ENCODE results near the gene SPAG9.
"Not testable (repeated sequence)": the region's sequence is repeated elsewhere in the genome, so short reads cannot be mapped to it uniquely, and the experiment has no call there.

SPAG9 gene

DNA sequence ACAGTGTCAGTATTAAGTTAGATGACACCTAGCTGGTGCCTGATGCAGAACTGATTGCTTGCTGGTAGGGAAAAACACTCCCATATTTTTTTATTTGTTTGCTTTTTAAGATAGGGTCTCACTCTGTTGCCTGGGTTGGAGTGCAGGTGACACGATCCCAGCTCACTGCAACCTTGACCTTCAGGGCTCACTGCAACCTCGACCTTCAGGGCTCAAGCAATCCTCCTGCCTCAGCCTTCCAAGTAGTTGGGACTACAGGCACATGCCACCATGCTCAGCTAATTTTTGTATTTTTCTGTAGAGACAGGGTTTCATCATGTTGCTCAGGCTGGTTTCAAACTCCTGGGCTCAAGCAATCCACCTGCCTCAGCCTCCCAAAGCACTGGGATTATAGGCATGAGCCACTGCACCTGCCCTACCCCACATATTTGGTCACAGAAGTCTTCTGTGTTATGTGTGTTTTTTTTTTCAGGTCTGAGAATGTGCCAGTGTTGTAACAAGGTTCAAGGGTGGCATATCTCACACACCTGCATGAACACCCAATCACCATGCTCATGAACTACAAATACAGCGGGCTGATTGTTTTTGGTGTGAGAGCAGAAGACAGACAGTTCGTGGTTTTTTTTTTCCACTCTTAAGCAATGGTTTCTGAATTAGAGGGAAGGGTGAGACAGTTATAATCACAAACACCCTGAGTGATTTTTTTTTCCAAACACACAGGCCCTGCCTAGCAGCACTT, 22.8 kb downstream of the SPAG9 start:
- Histone ChIP-seq H3K79me1 (ENCODE audit: low read depth, low read length) (no peaks in the 10 kb centered on the region), H3K4me2 (ENCODE audit: insufficient read depth, low read length, poor library complexity, severe bottlenecking) (no peak overlapping the region), H3K14ac (ENCODE audit: low read length) (no peak overlapping the region), H3K4ac (ENCODE audit: low read length) (no peak overlapping the region), H3K27ac (replicated peaks; ENCODE audit: low read length) (no peak overlapping the region), H2BK5ac (ENCODE audit: low read length) (no peak overlapping the region), H2BK15ac (ENCODE audit: low read length) (no peak overlapping the region), H3K9me3 (replicated peaks in 1 of 2; ENCODE audit: control insufficient read depth in 2 of 2, insufficient read depth in 1 of 2, low read depth in 1 of 2, low read length in 2 of 2) (no peaks in the 10 kb centered on the region), H3K36me3 (replicated peaks in 1 of 2; ENCODE audit: control insufficient read depth in 2 of 2, insufficient read depth in 2 of 2, low read length in 2 of 2) (peaks cover 0 to 10% of the 10 kb centered on the region in 2 donors), H3K23ac (ENCODE audit: low read depth, low read length, poor library complexity) (no peak overlapping the region), H4K91ac (ENCODE audit: low read depth, low read length, poor library complexity) (no peak overlapping the region), H3K9ac (ENCODE audit: low read depth, low read length, poor library complexity) (no peak overlapping the region), H2AK5ac (ENCODE audit: low read depth, low read length) (no peak overlapping the region), H2BK12ac (ENCODE audit: low read length) (no peak overlapping the region), H2AFZ (ENCODE audit: low read length) (no peak overlapping the region), H4K8ac (ENCODE audit: low read depth, low read length) (no peak overlapping the region), H2BK120ac (ENCODE audit: low read depth, low read length) (no peak overlapping the region), H3K4me1 (ENCODE audit: control insufficient read depth in 2 of 2, insufficient read depth in 1 of 2, low read depth in 1 of 2, low read length in 2 of 2) (no peaks in the 10 kb centered on the region), H3K4me3 (ENCODE audit: low read length in 2 of 2) (no peak overlapping the region), H3K27me3 (ENCODE audit: control insufficient read depth in 3 of 3, insufficient read depth in 3 of 3, low read depth in 1 of 3, low read length in 3 of 3) (no peaks in the 10 kb centered on the region), H3K18ac (ENCODE audit: low read length) (no peak overlapping the region)
- DNase-seq (ENCODE audit: low spot score), result no peak
- no CpG with 5 or more reads among the region's 4 CpGs for WGBS, 2 donors (ENCODE audit: extremely low coverage in 2 of 2, insufficient read length in 2 of 2, insufficient replicate concordance in 1 of 2)

DNA sequence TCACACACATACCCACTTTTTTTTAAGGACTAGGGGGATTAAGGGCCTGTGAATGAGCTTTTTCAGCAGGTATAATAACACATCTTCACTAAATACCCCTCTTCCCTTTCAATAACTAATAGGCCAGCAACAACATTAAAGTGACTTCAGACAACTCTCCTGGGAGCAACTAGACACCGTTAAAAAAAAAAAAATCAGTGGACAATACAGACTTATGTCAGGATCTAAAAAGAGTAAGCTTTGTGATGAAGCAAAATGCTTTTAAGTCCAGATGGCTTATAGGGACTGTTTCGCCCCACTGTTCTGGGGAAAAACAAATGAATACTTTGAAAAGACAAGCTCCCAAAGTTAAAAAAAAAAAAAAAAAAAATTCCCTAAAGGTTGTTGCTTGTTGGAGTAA, 29.0 kb downstream of the SPAG9 start:
- no peak overlapping the region for H3K27ac ChIP-seq (replicated peaks; ENCODE audit: low read length)
- DNase-seq (ENCODE audit: low spot score), result no peak
- H3K36me3 ChIP-seq (replicated peaks in 1 of 2; ENCODE audit: control insufficient read depth in 2 of 2, insufficient read depth in 2 of 2, low read length in 2 of 2), result no peaks in the 10 kb centered on the region
- no peaks in the 10 kb centered on the region for H3K27me3 ChIP-seq (ENCODE audit: control insufficient read depth in 3 of 3, insufficient read depth in 3 of 3, low read depth in 1 of 3, low read length in 3 of 3)
- H3K79me1 ChIP-seq (ENCODE audit: low read depth, low read length), result peaks cover 2% of the 10 kb centered on the region
- no peak overlapping the region for H3K4me2 ChIP-seq (ENCODE audit: insufficient read depth, low read length, poor library complexity, severe bottlenecking)
- H3K18ac ChIP-seq (ENCODE audit: low read length), result no peak overlapping the region
- no peak overlapping the region for H2BK5ac ChIP-seq (ENCODE audit: low read length)
- H3K23ac ChIP-seq (ENCODE audit: low read depth, low read length, poor library complexity), result no peak overlapping the region
- H3K9ac ChIP-seq (ENCODE audit: low read depth, low read length, poor library complexity), result no peak overlapping the region
- H3K4me1 ChIP-seq (ENCODE audit: control insufficient read depth in 2 of 2, insufficient read depth in 1 of 2, low read depth in 1 of 2, low read length in 2 of 2), result peaks cover 0 to 4% of the 10 kb centered on the region in 2 donors
- H3K4ac ChIP-seq (ENCODE audit: low read length), result no peak overlapping the region
- no peak overlapping the region for H2AK5ac ChIP-seq (ENCODE audit: low read depth, low read length)
- no peak overlapping the region for H2BK15ac ChIP-seq (ENCODE audit: low read length)
- H4K8ac ChIP-seq (ENCODE audit: low read depth, low read length), result no peak overlapping the region
- no peak overlapping the region for H2AFZ ChIP-seq (ENCODE audit: low read length)
- no peaks in the 10 kb centered on the region for H3K9me3 ChIP-seq (replicated peaks in 1 of 2; ENCODE audit: control insufficient read depth in 2 of 2, insufficient read depth in 1 of 2, low read depth in 1 of 2, low read length in 2 of 2)
- no peak overlapping the region for H4K91ac ChIP-seq (ENCODE audit: low read depth, low read length, poor library complexity)
- no peak overlapping the region for H2BK12ac ChIP-seq (ENCODE audit: low read length)
- H3K4me3 ChIP-seq (ENCODE audit: low read length in 2 of 2), result no peak overlapping the region
- no peak overlapping the region for H3K14ac ChIP-seq (ENCODE audit: low read length)
- no peak overlapping the region for H2BK120ac ChIP-seq (ENCODE audit: low read depth, low read length)
- WGBS, 2 donors (ENCODE audit: extremely low coverage in 2 of 2, insufficient read length in 2 of 2, insufficient replicate concordance in 1 of 2), result no CpG with 5 or more reads among the region's 2 CpGs

- not testable (repeated sequence) for H2BK12ac ChIP-seq (ENCODE audit: low read length); H3K9me3 ChIP-seq (replicated peaks in 1 of 2; ENCODE audit: control insufficient read depth in 2 of 2, insufficient read depth in 1 of 2, low read depth in 1 of 2, low read length in 2 of 2); H3K14ac ChIP-seq (ENCODE audit: low read length); H3K9ac ChIP-seq (ENCODE audit: low read depth, low read length, poor library complexity); H3K4me1 ChIP-seq (ENCODE audit: control insufficient read depth in 2 of 2, insufficient read depth in 1 of 2, low read depth in 1 of 2, low read length in 2 of 2); H3K4me3 ChIP-seq (ENCODE audit: low read length in 2 of 2); H3K27me3 ChIP-seq (ENCODE audit: control insufficient read depth in 3 of 3, insufficient read depth in 3 of 3, low read depth in 1 of 3, low read length in 3 of 3); DNase-seq (ENCODE audit: low spot score); H2BK120ac ChIP-seq (ENCODE audit: low read depth, low read length); H4K91ac ChIP-seq (ENCODE audit: low read depth, low read length, poor library complexity); H4K8ac ChIP-seq (ENCODE audit: low read depth, low read length); H3K27ac ChIP-seq (replicated peaks; ENCODE audit: low read length); H2BK5ac ChIP-seq (ENCODE audit: low read length); H3K4ac ChIP-seq (ENCODE audit: low read length); H2AK5ac ChIP-seq (ENCODE audit: low read depth, low read length); H3K18ac ChIP-seq (ENCODE audit: low read length); H2AFZ ChIP-seq (ENCODE audit: low read length); H3K4me2 ChIP-seq (ENCODE audit: insufficient read depth, low read length, poor library complexity, severe bottlenecking); H2BK15ac ChIP-seq (ENCODE audit: low read length); H3K23ac ChIP-seq (ENCODE audit: low read depth, low read length, poor library complexity); H3K36me3 ChIP-seq (replicated peaks in 1 of 2; ENCODE audit: control insufficient read depth in 2 of 2, insufficient read depth in 2 of 2, low read length in 2 of 2); H3K79me1 ChIP-seq (ENCODE audit: low read depth, low read length)
- no CpG with 5 or more reads among the region's 10 CpGs for WGBS, 2 donors (ENCODE audit: extremely low coverage in 2 of 2, insufficient read length in 2 of 2, insufficient replicate concordance in 1 of 2)
Observed at GRCh38 chr17:51088868-51089267, 31.8 kb downstream of the SPAG9 start.

- no peaks in the 10 kb centered on the region for H3K27me3 ChIP-seq (ENCODE audit: control insufficient read depth in 3 of 3, insufficient read depth in 3 of 3, low read depth in 1 of 3, low read length in 3 of 3)
- H3K23ac ChIP-seq (ENCODE audit: low read depth, low read length, poor library complexity), result no peak overlapping the region
- no peak overlapping the region for H4K91ac ChIP-seq (ENCODE audit: low read depth, low read length, poor library complexity)
- H3K27ac ChIP-seq (replicated peaks; ENCODE audit: low read length), result no peak overlapping the region
- no peak overlapping the region for H2BK15ac ChIP-seq (ENCODE audit: low read length)
- H4K8ac ChIP-seq (ENCODE audit: low read depth, low read length), result no peak overlapping the region
- no peak for DNase-seq (ENCODE audit: low spot score)
- H3K79me1 ChIP-seq (ENCODE audit: low read depth, low read length), result peaks cover 2% of the 10 kb centered on the region
- no peak overlapping the region for H3K4ac ChIP-seq (ENCODE audit: low read length)
- no peaks in the 10 kb centered on the region for H3K9me3 ChIP-seq (replicated peaks in 1 of 2; ENCODE audit: control insufficient read depth in 2 of 2, insufficient read depth in 1 of 2, low read depth in 1 of 2, low read length in 2 of 2)
- H2BK12ac ChIP-seq (ENCODE audit: low read length), result no peak overlapping the region
- no peaks in the 10 kb centered on the region for H3K36me3 ChIP-seq (replicated peaks in 1 of 2; ENCODE audit: control insufficient read depth in 2 of 2, insufficient read depth in 2 of 2, low read length in 2 of 2)
- H3K4me2 ChIP-seq (ENCODE audit: insufficient read depth, low read length, poor library complexity, severe bottlenecking), result no peak overlapping the region
- H2BK5ac ChIP-seq (ENCODE audit: low read length), result no peak overlapping the region
- H2AK5ac ChIP-seq (ENCODE audit: low read depth, low read length), result no peak overlapping the region
- H2AFZ ChIP-seq (ENCODE audit: low read length), result no peak overlapping the region
- no peak overlapping the region for H3K18ac ChIP-seq (ENCODE audit: low read length)
- WGBS, 2 donors (ENCODE audit: extremely low coverage in 2 of 2, insufficient read length in 2 of 2, insufficient replicate concordance in 1 of 2), result no CpG with 5 or more reads among the region's 9 CpGs
- no peak overlapping the region for H2BK120ac ChIP-seq (ENCODE audit: low read depth, low read length)
- no peak overlapping the region for H3K9ac ChIP-seq (ENCODE audit: low read depth, low read length, poor library complexity)
- H3K4me1 ChIP-seq (ENCODE audit: control insufficient read depth in 2 of 2, insufficient read depth in 1 of 2, low read depth in 1 of 2, low read length in 2 of 2), result peaks cover 0 to 4% of the 10 kb centered on the region in 2 donors
- no peak overlapping the region for H3K4me3 ChIP-seq (ENCODE audit: low read length in 2 of 2)
- no peak overlapping the region for H3K14ac ChIP-seq (ENCODE audit: low read length)
Observed at GRCh38 chr17:51088287-51088686, 32.4 kb downstream of the SPAG9 start.
